C4-2B (cell line): ENCODE data around the gene RDX.

Experiments
- ZFX ChIP-seq: fragments of 450-650 bp; IDR thresholded peaks from 2 replicates; pipeline ENCODE4 v1.6.1; 2017
- TF ChIP-seq, protein P1 (sequence below): fragments of 450-650 bp; conservative IDR thresholded peaks from 2 replicates; pipeline ENCODE4 v1.5.1; 2017; ENCODE audit warnings: mild to moderate bottlenecking

DNA sequence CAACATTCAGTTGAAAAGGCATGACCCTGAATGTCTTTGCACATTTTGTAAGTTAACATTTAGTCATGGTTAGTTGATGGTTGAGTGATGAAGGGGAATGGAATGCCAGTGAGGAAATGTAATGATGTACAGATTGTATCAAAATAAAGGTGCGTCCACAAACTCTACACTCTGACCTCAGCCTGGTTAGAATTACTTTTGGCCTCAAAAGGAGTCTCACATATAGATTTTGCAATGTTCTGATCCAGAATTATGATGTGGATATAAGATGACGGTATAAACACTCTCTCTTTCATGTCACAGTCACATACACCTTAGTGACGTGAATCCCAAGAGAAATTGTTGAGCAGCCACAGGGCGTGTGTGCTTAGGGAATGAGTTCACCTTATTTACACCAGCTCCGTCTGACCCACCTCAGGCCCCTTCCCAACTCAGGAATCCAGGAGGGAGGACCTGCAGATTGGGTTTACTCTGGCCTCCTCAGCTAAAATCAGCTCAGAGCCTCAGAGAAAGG lies 100.1 kb downstream of the RDX start:
- TF ChIP-seq, protein P1, sequence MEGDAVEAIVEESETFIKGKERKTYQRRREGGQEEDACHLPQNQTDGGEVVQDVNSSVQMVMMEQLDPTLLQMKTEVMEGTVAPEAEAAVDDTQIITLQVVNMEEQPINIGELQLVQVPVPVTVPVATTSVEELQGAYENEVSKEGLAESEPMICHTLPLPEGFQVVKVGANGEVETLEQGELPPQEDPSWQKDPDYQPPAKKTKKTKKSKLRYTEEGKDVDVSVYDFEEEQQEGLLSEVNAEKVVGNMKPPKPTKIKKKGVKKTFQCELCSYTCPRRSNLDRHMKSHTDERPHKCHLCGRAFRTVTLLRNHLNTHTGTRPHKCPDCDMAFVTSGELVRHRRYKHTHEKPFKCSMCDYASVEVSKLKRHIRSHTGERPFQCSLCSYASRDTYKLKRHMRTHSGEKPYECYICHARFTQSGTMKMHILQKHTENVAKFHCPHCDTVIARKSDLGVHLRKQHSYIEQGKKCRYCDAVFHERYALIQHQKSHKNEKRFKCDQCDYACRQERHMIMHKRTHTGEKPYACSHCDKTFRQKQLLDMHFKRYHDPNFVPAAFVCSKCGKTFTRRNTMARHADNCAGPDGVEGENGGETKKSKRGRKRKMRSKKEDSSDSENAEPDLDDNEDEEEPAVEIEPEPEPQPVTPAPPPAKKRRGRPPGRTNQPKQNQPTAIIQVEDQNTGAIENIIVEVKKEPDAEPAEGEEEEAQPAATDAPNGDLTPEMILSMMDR, result no peak
- TF ChIP-seq ZFX, result no peak
